Gastroesophageal sphincter (tissue), 4 donors: Measurements from ENCODE around the gene CCDC171. TPM values are rescaled to one million over a fixed set of nuclear protein-coding genes. Genes with fewer than 3 reads are reported as not detected.
A peak's percentile ranks its signal among the peaks of the same experiment; 100 is the strongest.

ENCODE experiments used
- ATAC-seq: fragments of 150-250 bp; one replicate; pipeline ENCODE4 v1.9.1; 2016; ENCODE audit warnings: mild to moderate bottlenecking, moderate library complexity
- H3K27ac ChIP-seq, 4 donors: fragments of 200-600 bp; sonication (generic) in 3 of 4; 1 replicate in 3 of 4; 2 replicates in 1 of 4; pipeline ENCODE4 v1.5.1; 2016 to 2019
- H3K27me3 ChIP-seq: fragments of 200-600 bp; sonication (generic); one replicate; pipeline ENCODE4 v1.5.1; 2019
- H3K36me3 ChIP-seq, 2 donors: fragments of 200-600 bp; sonication (generic); one replicate each; pipeline ENCODE4 v1.5.1; 2019; ENCODE audit warnings: control low read depth in 1 of 2
- H3K4me1 ChIP-seq, 3 donors: fragments of 200-600 bp; sonication (generic); 1 replicate in 2 of 3; 2 replicates in 1 of 3; pipeline ENCODE4 v1.5.1; 2016 to 2019; ENCODE audit warnings: control low read depth in 2 of 3
- H3K4me3 ChIP-seq, 2 donors: fragments of 200-600 bp; sonication (generic); one replicate each; pipeline ENCODE4 v1.5.1; 2019; ENCODE audit warnings: mild to moderate bottlenecking in 1 of 2, moderate library complexity in 1 of 2
- H3K9me3 ChIP-seq, 3 donors: fragments of 200-600 bp; sonication (generic); one replicate each; pipeline ENCODE4 v1.5.1; 2017 to 2019; ENCODE audit warnings: control low read depth in 2 of 3
- EP300 ChIP-seq: sonication (generic); formaldehyde crosslinking; IDR thresholded peaks from one replicate; pipeline ENCODE4 v1.6.1; 2017; ENCODE audit warnings: antibody characterized with exemption, mild to moderate bottlenecking
- POLR2A ChIP-seq, 2 donors: fragments of 450-650 bp; IDR thresholded peaks; one replicate each; pipeline ENCODE4 v1.6.1; 2017; ENCODE audit warnings: antibody characterized with exemption in 2 of 2, mild to moderate bottlenecking in 2 of 2, moderate library complexity in 1 of 2
- POLR2AphosphoS5 ChIP-seq: sonication (generic); formaldehyde crosslinking; IDR thresholded peaks from one replicate; pipeline ENCODE4 v1.6.1; 2017; ENCODE audit warnings: antibody characterized with exemption
- WGBS, 2 donors: methylation state at CpG; one replicate each; pipeline ENCODE4 v1.1.5; 2018; ENCODE audit warnings: low coverage in 1 of 2; 5-methylcytosine and 5-hydroxymethylcytosine counted together
- total RNA-seq, 4 donors: library from RNA; depleted of rRNA; stranded (reverse); fragments of >200 nt; gene quantifications; one replicate each; pipeline ENCODE4 v1.1.0, GENCODE V29; 2016
- TF ChIP-seq, protein P1 (sequence below), 4 experiments: fragments of 200-600 bp in 2 of 4; fragments of 450-650 bp in 2 of 4; sonication (generic) in 1 of 4; IDR thresholded peaks; one replicate each; pipeline ENCODE4 v1.5.1; 2017 to 2019; ENCODE audit warnings: antibody characterized with exemption in 4 of 4, mild to moderate bottlenecking in 2 of 4, moderate library complexity in 2 of 4

CCDC171 gene
- total RNA-seq, 4 donors from 2014 or later: 0.94 to 4.5 (median 2.8) TPM

DNA sequence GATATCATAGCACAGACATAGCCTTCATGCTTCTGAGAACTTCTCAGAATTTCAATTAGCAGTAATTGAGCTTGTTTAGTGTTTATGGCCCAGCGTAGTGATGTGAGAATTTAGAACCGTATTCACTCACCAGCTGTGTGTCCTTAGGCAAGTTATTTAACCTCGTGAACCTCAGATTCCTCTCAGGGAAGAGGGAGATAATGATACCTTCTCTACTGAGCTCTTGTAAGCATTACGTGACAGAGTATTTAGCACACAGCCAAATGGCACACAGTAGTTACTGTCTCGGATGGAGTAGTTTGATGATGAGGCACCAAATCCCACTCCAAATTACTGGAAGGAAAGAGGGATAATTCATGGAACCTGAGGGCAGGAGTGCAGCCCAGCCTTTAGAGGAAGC, 429.3 kb downstream of the CCDC171 start:
- 67 to 72% methylated on average over 4 to 5 of the region's 5 CpGs for WGBS, 2 donors
- H3K9me3 ChIP-seq: no peaks in the 10 kb centered on the region
- no peak for ATAC-seq
- no peaks in the 10 kb centered on the region for H3K4me1 ChIP-seq
- no peak for TF ChIP-seq EP300
- TF ChIP-seq, protein P1, sequence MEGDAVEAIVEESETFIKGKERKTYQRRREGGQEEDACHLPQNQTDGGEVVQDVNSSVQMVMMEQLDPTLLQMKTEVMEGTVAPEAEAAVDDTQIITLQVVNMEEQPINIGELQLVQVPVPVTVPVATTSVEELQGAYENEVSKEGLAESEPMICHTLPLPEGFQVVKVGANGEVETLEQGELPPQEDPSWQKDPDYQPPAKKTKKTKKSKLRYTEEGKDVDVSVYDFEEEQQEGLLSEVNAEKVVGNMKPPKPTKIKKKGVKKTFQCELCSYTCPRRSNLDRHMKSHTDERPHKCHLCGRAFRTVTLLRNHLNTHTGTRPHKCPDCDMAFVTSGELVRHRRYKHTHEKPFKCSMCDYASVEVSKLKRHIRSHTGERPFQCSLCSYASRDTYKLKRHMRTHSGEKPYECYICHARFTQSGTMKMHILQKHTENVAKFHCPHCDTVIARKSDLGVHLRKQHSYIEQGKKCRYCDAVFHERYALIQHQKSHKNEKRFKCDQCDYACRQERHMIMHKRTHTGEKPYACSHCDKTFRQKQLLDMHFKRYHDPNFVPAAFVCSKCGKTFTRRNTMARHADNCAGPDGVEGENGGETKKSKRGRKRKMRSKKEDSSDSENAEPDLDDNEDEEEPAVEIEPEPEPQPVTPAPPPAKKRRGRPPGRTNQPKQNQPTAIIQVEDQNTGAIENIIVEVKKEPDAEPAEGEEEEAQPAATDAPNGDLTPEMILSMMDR (IDR thresholded peaks at IDR 0.05): no peak
- TF ChIP-seq POLR2A (IDR thresholded peaks at IDR 0.05): no peak
- no peak for TF ChIP-seq POLR2AphosphoS5
- no peaks in the 10 kb centered on the region for H3K27me3 ChIP-seq
- no peak overlapping the region for H3K27ac ChIP-seq
- H3K4me3 ChIP-seq: no peak overlapping the region
- no peaks in the 10 kb centered on the region for H3K36me3 ChIP-seq

DNA sequence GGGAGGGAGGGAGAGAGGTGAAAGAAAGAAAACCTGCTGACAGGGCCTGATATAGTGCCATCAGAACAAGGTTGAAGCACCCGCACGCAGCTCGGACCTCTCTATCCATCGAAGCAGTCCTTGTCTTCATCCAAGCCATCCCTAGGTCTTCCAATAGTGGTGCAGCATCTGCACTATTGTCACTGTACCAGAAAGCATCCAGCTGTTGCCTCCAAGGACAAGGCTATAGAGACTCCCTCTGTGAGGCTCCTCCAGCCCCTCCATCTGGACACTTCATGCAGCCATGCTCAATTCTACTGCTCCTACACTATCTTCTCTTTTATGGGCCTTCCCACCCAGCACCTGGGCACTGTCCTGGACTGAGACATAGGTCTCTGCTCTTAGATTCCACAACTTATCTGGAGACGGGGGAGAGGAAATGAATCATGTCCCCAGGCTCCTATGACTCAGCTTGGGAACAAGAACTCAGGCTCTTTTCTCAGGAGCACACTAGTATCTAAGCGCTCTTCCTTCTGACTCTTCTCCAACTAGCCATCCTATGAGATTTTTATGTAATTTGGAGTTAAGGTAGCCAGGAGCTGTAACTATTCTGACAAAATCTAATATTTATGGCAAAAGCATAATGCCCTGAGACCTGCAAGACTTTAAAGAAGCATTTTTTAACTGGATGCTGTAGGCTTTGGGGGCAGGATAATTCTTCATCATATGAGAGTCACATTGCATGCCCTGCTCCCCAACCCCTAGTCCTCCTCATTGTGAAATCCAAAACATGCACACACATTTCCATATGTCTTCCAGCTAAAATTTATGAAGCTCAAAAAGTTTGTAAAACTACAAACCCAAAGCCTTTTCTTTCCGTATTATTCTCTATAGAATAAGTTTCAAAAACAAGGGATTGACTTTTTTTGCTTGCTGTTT, 446.8 kb downstream of the CCDC171 start:
- TF ChIP-seq POLR2AphosphoS5 (no peak), POLR2A (IDR thresholded peaks at IDR 0.05) (no peak), EP300 (no peak)
- TF ChIP-seq, protein P1 (IDR thresholded peaks at IDR 0.05): no peak
- Histone ChIP-seq H3K9me3 (peaks cover 0 to 9% (median 0%) of the 10 kb centered on the region in 3 donors), H3K4me3 (no peak overlapping the region), H3K4me1 (no peaks in the 10 kb centered on the region), H3K27ac (no peak overlapping the region), H3K27me3 (no peaks in the 10 kb centered on the region), H3K36me3 (no peaks in the 10 kb centered on the region)
- ATAC-seq: peak; percentile 39
- WGBS, 2 donors: 75 to 100% methylated on average over 1 to 7 of the region's 7 CpGs

DNA sequence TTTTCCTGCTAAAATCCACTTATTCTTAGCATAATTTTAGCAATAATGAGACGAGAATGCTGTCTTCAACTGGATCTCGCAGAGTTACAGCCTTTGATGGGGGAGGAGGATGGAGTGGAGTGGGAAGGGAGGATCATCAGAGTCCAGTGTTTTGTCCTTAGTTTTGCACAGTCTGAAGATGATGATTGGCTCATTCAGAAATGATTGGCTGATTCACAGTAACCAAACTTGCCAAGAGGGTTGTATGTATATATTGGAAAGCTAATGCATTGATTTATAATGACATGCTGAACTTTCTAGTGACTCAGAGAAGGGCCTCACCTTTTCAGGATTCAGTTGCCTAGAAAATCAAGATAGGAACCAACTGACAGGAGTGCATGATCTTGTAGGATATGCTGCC, 448.0 kb downstream of the CCDC171 start:
- Histone ChIP-seq H3K4me3 (no peak overlapping the region), H3K27ac (no peak overlapping the region), H3K36me3 (no peaks in the 10 kb centered on the region), H3K27me3 (no peaks in the 10 kb centered on the region), H3K9me3 (no peaks in the 10 kb centered on the region), H3K4me1 (no peaks in the 10 kb centered on the region)
- 88 to 100% methylated on average over 2 of the region's 2 CpGs for WGBS, 2 donors
- TF ChIP-seq POLR2AphosphoS5: no peak
- TF ChIP-seq, protein P1 (IDR thresholded peaks at IDR 0.05): no peak
- TF ChIP-seq EP300: no peak
- TF ChIP-seq POLR2A (IDR thresholded peaks at IDR 0.05): no peak
- ATAC-seq: no peak

DNA sequence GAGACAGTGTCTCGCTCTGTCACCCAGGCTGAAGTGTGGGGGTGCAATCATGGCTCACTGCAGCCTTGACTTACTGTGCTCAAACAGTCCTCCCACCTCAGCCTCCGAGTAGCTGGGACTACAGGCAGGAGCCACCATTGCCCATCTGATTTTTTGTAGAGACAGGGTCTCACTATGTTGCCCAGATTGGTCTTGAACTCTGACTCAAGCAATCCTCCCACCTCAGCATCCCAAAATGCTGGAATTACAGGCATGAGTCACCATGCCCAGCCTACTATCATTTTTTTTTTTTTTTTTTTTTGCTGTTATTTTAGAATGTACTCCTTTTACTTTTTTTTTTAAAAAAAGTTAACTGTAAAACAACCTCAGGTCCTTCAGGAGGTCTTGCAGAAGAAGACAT, 449.0 kb downstream of the CCDC171 start:
- ATAC-seq: no peak
- no peaks in the 10 kb centered on the region for H3K4me1 ChIP-seq
- 83 to 100% methylated on average over 1 to 2 of the region's 2 CpGs for WGBS, 2 donors
- no peak for TF ChIP-seq EP300
- TF ChIP-seq, protein P1 (IDR thresholded peaks at IDR 0.05): no peak
- no peak overlapping the region for H3K4me3 ChIP-seq
- no peaks in the 10 kb centered on the region for H3K36me3 ChIP-seq
- H3K27ac ChIP-seq: no peak overlapping the region
- no peaks in the 10 kb centered on the region for H3K27me3 ChIP-seq
- H3K9me3 ChIP-seq: no peaks in the 10 kb centered on the region

DNA sequence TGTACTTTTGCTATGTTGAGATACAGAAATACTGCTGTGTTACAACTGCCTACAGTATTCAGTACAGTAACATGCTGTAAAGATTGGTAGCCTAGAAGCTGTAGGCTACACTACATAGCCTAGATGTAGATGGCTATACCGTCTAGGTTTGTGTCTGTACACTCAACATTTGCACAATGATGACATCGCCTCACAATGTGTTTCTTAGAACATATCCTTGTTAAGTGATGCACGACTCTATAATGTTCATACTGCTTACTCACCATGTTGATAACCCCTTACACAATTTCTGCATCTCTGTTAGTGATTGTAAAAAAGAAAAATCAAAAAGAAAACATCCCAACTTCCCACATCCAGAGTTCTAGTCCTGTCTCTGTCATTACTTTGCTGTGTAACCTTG, 450.0 kb downstream of the CCDC171 start:
- no peaks in the 10 kb centered on the region for H3K27me3 ChIP-seq
- 87 to 92% methylated on average over 3 of the region's 3 CpGs for WGBS, 2 donors
- no peaks in the 10 kb centered on the region for H3K9me3 ChIP-seq
- H3K27ac ChIP-seq: no peak overlapping the region
- no peak for ATAC-seq
- TF ChIP-seq POLR2AphosphoS5: no peak
- TF ChIP-seq POLR2A (IDR thresholded peaks at IDR 0.05): no peak
- TF ChIP-seq EP300: no peak
- TF ChIP-seq, protein P1 (IDR thresholded peaks at IDR 0.05): no peak
- no peaks in the 10 kb centered on the region for H3K4me1 ChIP-seq
- H3K4me3 ChIP-seq: no peak overlapping the region
- H3K36me3 ChIP-seq: no peaks in the 10 kb centered on the region
